IMR-90 (cell line): ENCODE measurements around the gene DBNDD2. TPM values are rescaled to one million over a fixed set of nuclear protein-coding genes. Genes with fewer than 3 reads are reported as not detected.

ENCODE experiments used
- ATAC-seq: fragments of 200-7000 bp; cut with Tn5 transposase; 2 replicates; pipeline ENCODE4 v1.9.1; 2020; ENCODE audit warnings: low read depth, mild to moderate bottlenecking, moderate library complexity
- BruUV-seq: library from RNA; stranded (reverse); fragments of 400-500 nt; replicated peaks from 2 replicates; lab custom pipeline; 2021; lab: Mats Ljungman, UMichigan
- CTCF ChIA-PET: fragments of 300-600 bp; formaldehyde crosslinking; extraction: SDS; loops from one replicate; lab custom pipeline; 2021; ENCODE audit warnings: antibody characterized with exemption; lab: Yijun Ruan, JAX
- POLR2A ChIA-PET: fragments of 300-600 bp; sonication (Branson Sonifier 250); formaldehyde crosslinking; loops from one replicate; lab custom pipeline; 2022; ENCODE audit warnings: antibody characterized with exemption; ENCODE audit not compliant: unreplicated experiment; lab: Charles Lee
- DNase-seq: peaks from one replicate; pipeline ENCODE4 v3.0.0; 2013
- H2AFZ ChIP-seq: replicated peaks from 2 replicates; pipeline ENCODE3; 2013; ENCODE audit warnings: low read length, mild to moderate bottlenecking; ENCODE audit not compliant: poor library complexity
- H2AK5ac ChIP-seq: 2 replicates; pipeline ENCODE4 v1.6.1; 2013; ENCODE audit warnings: low read depth, low read length, inconsistent platforms
- H2AK9ac ChIP-seq: replicated peaks from 2 replicates; pipeline ENCODE3; 2013; ENCODE audit warnings: mild to moderate bottlenecking, low read depth, low read length, moderate library complexity; ENCODE audit not compliant: poor library complexity
- H2BK120ac ChIP-seq: 2 replicates; pipeline ENCODE4 v1.6.1; 2013; ENCODE audit warnings: low read depth, low read length, inconsistent platforms
- H2BK15ac ChIP-seq: 3 replicates; pipeline ENCODE4 v1.6.1; 2013; ENCODE audit warnings: low read depth, low read length, inconsistent platforms
- H2BK20ac ChIP-seq: 2 replicates; pipeline ENCODE4 v1.6.1; 2013; ENCODE audit warnings: low read depth, mild to moderate bottlenecking, inconsistent platforms, low read length, moderate library complexity
- H2BK5ac ChIP-seq: 2 replicates; pipeline ENCODE4 v1.6.1; 2013; ENCODE audit warnings: mild to moderate bottlenecking, low read depth, low read length, inconsistent platforms; ENCODE audit not compliant: poor library complexity, severe bottlenecking
- H3K14ac ChIP-seq: replicated peaks from 2 replicates; pipeline ENCODE4 v1.6.1; 2013; ENCODE audit warnings: low read depth, low read length, inconsistent platforms
- H3K18ac ChIP-seq: 2 replicates; pipeline ENCODE4 v1.6.1; 2013; ENCODE audit warnings: low read depth, low read length, control low read depth
- H3K23ac ChIP-seq: 2 replicates; pipeline ENCODE4 v1.6.1; 2013; ENCODE audit warnings: low read depth, low read length, inconsistent platforms
- H3K27ac ChIP-seq: 2 replicates; pipeline ENCODE4 v1.5.1; 2013; ENCODE audit warnings: mild to moderate bottlenecking, control low read depth, low read length; ENCODE audit not compliant: insufficient read depth
- H3K27me3 ChIP-seq: 2 replicates; pipeline ENCODE4 v1.6.1; 2013; ENCODE audit warnings: low read length; ENCODE audit not compliant: control insufficient read depth, insufficient read depth
- H3K36me3 ChIP-seq: 2 replicates; pipeline ENCODE4 v1.6.1; 2013; ENCODE audit warnings: low read length, mixed read lengths; ENCODE audit not compliant: control insufficient read depth, insufficient read depth
- H3K4ac ChIP-seq: 2 replicates; pipeline ENCODE4 v1.6.1; 2013; ENCODE audit warnings: low read depth, low read length, inconsistent platforms
- H3K4me1 ChIP-seq: 2 replicates; pipeline ENCODE4 v1.6.1; 2013; ENCODE audit warnings: low read length, mixed read lengths; ENCODE audit not compliant: control insufficient read depth, insufficient read depth
- H3K4me2 ChIP-seq: 2 replicates; pipeline ENCODE4 v1.6.1; 2013; ENCODE audit warnings: low read depth, mild to moderate bottlenecking, control low read depth, low read length, moderate library complexity
- H3K4me3 ChIP-seq: 2 replicates; pipeline ENCODE4 v1.5.1; 2013; ENCODE audit warnings: low read depth, mild to moderate bottlenecking, control low read depth, low read length, moderate library complexity; ENCODE audit not compliant: insufficient read depth
- H3K56ac ChIP-seq: 2 replicates; pipeline ENCODE4 v1.6.1; 2013; ENCODE audit warnings: low read length, inconsistent platforms; ENCODE audit not compliant: insufficient read depth; ENCODE audit errors: extremely low read depth
- H3K79me1 ChIP-seq, 2 experiments: 2 replicates each; pipeline ENCODE4 v1.6.1; 2013; ENCODE audit warnings: low read length in 2 of 2, inconsistent platforms in 1 of 2, low read depth in 1 of 2
- H3K9ac ChIP-seq: 2 replicates; pipeline ENCODE4 v1.6.1; 2013; ENCODE audit warnings: low read depth, low read length, control low read depth
- H3K9me1 ChIP-seq: 2 replicates; pipeline ENCODE4 v1.6.1; 2013; ENCODE audit warnings: low read length, inconsistent platforms; ENCODE audit not compliant: insufficient read depth
- H3K9me3 ChIP-seq: 2 replicates; pipeline ENCODE4 v1.6.1; 2013; ENCODE audit warnings: low read length; ENCODE audit not compliant: control insufficient read depth, insufficient read depth
- H4K20me1 ChIP-seq: 2 replicates; pipeline ENCODE4 v1.6.1; 2013; ENCODE audit warnings: low read length, inconsistent platforms; ENCODE audit not compliant: insufficient read depth
- H4K5ac ChIP-seq: 2 replicates; pipeline ENCODE4 v1.6.1; 2013; ENCODE audit warnings: mild to moderate bottlenecking, low read depth, low read length, control low read depth
- H4K8ac ChIP-seq, 2 experiments: 2 replicates each; pipeline ENCODE4 v1.6.1; 2013; ENCODE audit warnings: low read depth in 2 of 2, low read length in 2 of 2, control low read depth in 1 of 2, inconsistent platforms in 1 of 2
- H4K91ac ChIP-seq: 2 replicates; pipeline ENCODE4 v1.6.1; 2013; ENCODE audit warnings: low read depth, low read length, inconsistent platforms; ENCODE audit not compliant: insufficient read depth
- MAFK ChIP-seq: IDR thresholded peaks from 2 replicates; pipeline ENCODE4 v1.6.1; 2012; ENCODE audit warnings: low read depth, low read length, improper control_type of control experiment
- SMC3 ChIP-seq: fragments of 150-350 bp; IDR thresholded peaks from 2 replicates; pipeline ENCODE4 v1.6.1; 2016; ENCODE audit warnings: low read depth, mild to moderate bottlenecking, antibody characterized with exemption, low read length, moderate library complexity
- WGBS, 2 experiments: methylation state at CpG; one replicate each; pipeline versions ENCODE4 v1.1.5 to v1.1.7; 2013; ENCODE audit warnings: missing lambda C conversion rate in 2 of 2; ENCODE audit not compliant: insufficient read length in 1 of 2; ENCODE audit errors: extremely low coverage in 2 of 2; 5-methylcytosine and 5-hydroxymethylcytosine counted together
- dilution Hi-C: fragments of 300-500 bp; cut with HindIII; formaldehyde crosslinking; loops from one replicate; pipeline ENCODE4 v1.14.3; 2018; ENCODE audit warnings: low sequenced_read_pairs; ENCODE audit not compliant: unreplicated experiment
- in situ Hi-C: fragments of 300-500 bp; cut with MboI; formaldehyde crosslinking; loops from 3 replicates; pipeline ENCODE4 v1.14.3; 2019; ENCODE audit warnings: low sequenced_read_pairs, inconsistent platforms, mixed read lengths
- intact Hi-C: fragments of 100-400 bp; cut with micrococcal nuclease; formaldehyde crosslinking; loops from 2 replicates; pipeline ENCODE4 v1.10.0; 2022
- polyA plus RNA-seq, 3 experiments: library from polyadenylated mRNA; depleted of rRNA; stranded (reverse); fragments of >200 nt; gene quantifications; 2 replicates each; pipeline ENCODE4 v1.2.3, GENCODE V29; 2012; ENCODE audit warnings: low replicate concordance in 1 of 3
- total RNA-seq: library from RNA; depleted of rRNA; stranded (reverse); fragments of >200 nt; gene quantifications from 2 replicates; pipeline ENCODE4 v1.2.3, GENCODE V29; 2012

DBNDD2 gene
- total and polyA plus RNA-seq, 2 of the 4 experiments (the other 2 are of a cell fraction) = 1.3 to 9.3 TPM

DNA sequence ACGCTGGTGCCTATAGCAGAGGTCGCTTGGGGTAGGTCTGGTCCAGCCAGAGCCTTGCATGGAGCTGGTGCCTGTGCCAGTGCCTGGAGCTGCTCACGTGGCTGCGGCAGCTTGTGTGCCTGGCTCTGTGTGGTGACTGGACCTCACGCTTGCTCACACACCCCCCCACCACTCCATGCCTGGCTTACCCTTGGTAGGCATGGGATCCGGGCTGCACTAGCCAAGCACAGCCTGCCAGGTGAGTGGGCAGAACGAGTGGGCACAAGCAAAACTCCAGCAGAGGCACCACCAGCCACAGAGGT lies 13.0 kb upstream of the DBNDD2 start:
- Histone ChIP-seq H3K4me2 (no peak overlapping the region), H3K56ac (no peak overlapping the region), H3K79me1 (no peaks in the 10 kb centered on the region), H3K9ac (no peak overlapping the region), H3K4me3 (no peak overlapping the region), H2BK15ac (no peak overlapping the region), H3K27me3 (no peaks in the 10 kb centered on the region), H3K23ac (no peak overlapping the region), H3K4ac (no peak overlapping the region), H3K4me1 (no peaks in the 10 kb centered on the region), H3K9me1 (no peaks in the 10 kb centered on the region), H2AFZ (no peak overlapping the region), H3K36me3 (no peaks in the 10 kb centered on the region), H3K27ac (no peak overlapping the region), H3K9me3 (no peaks in the 10 kb centered on the region), H2BK120ac (no peak overlapping the region), H2AK5ac (no peak overlapping the region), H4K91ac (no peak overlapping the region), H2AK9ac (no peak overlapping the region), H4K8ac (no peak overlapping the region), H4K20me1 (no peaks in the 10 kb centered on the region), H2BK5ac (no peak overlapping the region), H3K18ac (no peak overlapping the region), H3K14ac (no peak overlapping the region), H2BK20ac (no peak overlapping the region), H4K5ac (no peak overlapping the region)
- ATAC-seq = no peak
- intact Hi-C loops (no loop called here), in situ Hi-C loops (no loop called here), dilution Hi-C loops (no loop called here)
- no peak for DNase-seq
- TF ChIP-seq SMC3 (no peak), MAFK (no peak)
- CTCF ChIA-PET = interaction anchor here (0.9 kb wide), 1 partner anchor 21 kb away, joined by 4 read pairs; no protein-coding TSS in a partner anchor
- 92% methylated on average over 2 of the region's 7 CpGs; no CpG with 5 or more reads in 1 of the 2 experiments for WGBS, 2 experiments
- no TSS peak for BruUV-seq
- POLR2A ChIA-PET = no interaction called here
